HEK293 (cell line): ENCODE measurements around the gene RPS6KA3.
"Not testable (repeated sequence)": the region's sequence is repeated elsewhere in the genome, so short reads cannot be mapped to it uniquely, and the experiment has no call there.

Experiments used
- CTCF ChIA-PET: fragments of 350-600 bp; formaldehyde crosslinking; extraction: SDS; loops from one replicate; lab custom pipeline; 2021; ENCODE audit warnings: antibody characterized with exemption; lab: Yijun Ruan, JAX
- POLR2A ChIA-PET: fragments of 300-600 bp; formaldehyde crosslinking; extraction: SDS; loops from one replicate; lab custom pipeline; 2020; ENCODE audit warnings: antibody characterized with exemption, inconsistent platforms; lab: Yijun Ruan, JAX
- H3K27ac ChIP-seq: fragments of 200-500 bp; sonication (Bioruptor generic); 2 replicates; pipeline ENCODE4 v1.5.1; 2014; ENCODE audit warnings: low read depth, low read length, control low read depth, inconsistent platforms; ENCODE audit errors: extremely low read depth
- H3K36me3 ChIP-seq, 2 experiments: fragments of 200-500 bp in 1 of 2; sonication (Bioruptor generic) in 1 of 2; 1 replicate in 1 of 2; 2 replicates in 1 of 2; pipeline ENCODE4 v1.5.1; 2014 to 2017; ENCODE audit warnings: inconsistent platforms in 2 of 2, low read length in 2 of 2; ENCODE audit not compliant: control insufficient read depth in 2 of 2, insufficient read depth in 1 of 2
- H3K4me1 ChIP-seq: fragments of 200-500 bp; sonication (Bioruptor generic); 2 replicates; pipeline ENCODE4 v1.5.1; 2014; ENCODE audit warnings: mild to moderate bottlenecking, low read length, inconsistent platforms; ENCODE audit not compliant: control insufficient read depth, insufficient read depth
- H3K4me3 ChIP-seq: 2 replicates; pipeline ENCODE4 v1.5.1; 2011; ENCODE audit warnings: low read depth, mild to moderate bottlenecking, control low read depth, low read length, moderate library complexity
- H3K9me3 ChIP-seq: fragments of 200-500 bp; sonication (Bioruptor generic); 2 replicates; pipeline ENCODE4 v1.5.1; 2014; ENCODE audit warnings: low read depth, low read length, inconsistent platforms; ENCODE audit not compliant: control insufficient read depth, insufficient read depth
- AEBP2 ChIP-seq: fragments of 450-650 bp; formaldehyde crosslinking; IDR thresholded peaks from 2 replicates; pipeline ENCODE4 v1.5.1; 2016; ENCODE audit warnings: missing biosample characterization, missing genetic modification characterization, borderline replicate concordance
- ATF2 ChIP-seq: fragments of 450-650 bp; formaldehyde crosslinking; IDR thresholded peaks from 2 replicates; pipeline ENCODE4 v1.5.1; 2016; ENCODE audit warnings: missing biosample characterization, missing genetic modification characterization, low read depth
- BCL11B ChIP-seq: fragments of 450-650 bp; formaldehyde crosslinking; IDR thresholded peaks from 2 replicates; pipeline ENCODE4 v1.5.1; 2016; ENCODE audit warnings: low read depth, missing biosample characterization, missing genetic modification characterization
- FEZF1 ChIP-seq: fragments of 450-650 bp; formaldehyde crosslinking; IDR thresholded peaks from 2 replicates; pipeline ENCODE4 v1.5.1; 2016; ENCODE audit warnings: missing biosample characterization, missing genetic modification characterization
- GFI1B ChIP-seq: fragments of 450-650 bp; formaldehyde crosslinking; IDR thresholded peaks from 2 replicates; pipeline ENCODE4 v1.5.1; 2016; ENCODE audit warnings: missing biosample characterization, missing genetic modification characterization
- GLIS1 ChIP-seq: fragments of 450-650 bp; formaldehyde crosslinking; IDR thresholded peaks from 2 replicates; pipeline ENCODE4 v1.5.1; 2016; ENCODE audit warnings: missing biosample characterization, missing genetic modification characterization
- HOXA7 ChIP-seq: sonication (generic); formaldehyde crosslinking; IDR thresholded peaks from 2 replicates; pipeline ENCODE4 v1.8.1; 2022; ENCODE audit warnings: missing genetic modification reagents, borderline replicate concordance
- KLF9 ChIP-seq: fragments of 450-650 bp; formaldehyde crosslinking; IDR thresholded peaks from 2 replicates; pipeline ENCODE4 v1.5.1; 2016; ENCODE audit warnings: missing biosample characterization, missing genetic modification characterization, low read depth
- SCRT2 ChIP-seq: fragments of 450-650 bp; formaldehyde crosslinking; IDR thresholded peaks from 2 replicates; pipeline ENCODE4 v1.5.1; 2016; ENCODE audit warnings: missing biosample characterization, missing genetic modification characterization
- TCF7L2 ChIP-seq: IDR thresholded peaks from 2 replicates; pipeline ENCODE4 v1.6.1; 2011; ENCODE audit warnings: low read depth, mild to moderate bottlenecking, inconsistent platforms, low read length, moderate library complexity, borderline replicate concordance
- TRIM28 ChIP-seq: IDR thresholded peaks from 2 replicates; pipeline ENCODE4 v1.6.1; 2011; ENCODE audit warnings: low read length, control low read depth, borderline replicate concordance
- ZBTB20 ChIP-seq: fragments of 450-650 bp; formaldehyde crosslinking; IDR thresholded peaks from 2 replicates; pipeline ENCODE4 v1.5.1; 2016; ENCODE audit warnings: missing biosample characterization, missing genetic modification characterization
- ZEB2 ChIP-seq: fragments of 450-650 bp; formaldehyde crosslinking; IDR thresholded peaks from 2 replicates; pipeline ENCODE4 v1.5.1; 2016; ENCODE audit warnings: missing biosample characterization, missing genetic modification characterization
- ZNF146 ChIP-seq: fragments of 450-650 bp; formaldehyde crosslinking; IDR thresholded peaks from 2 replicates; pipeline ENCODE4 v1.5.1; 2016; ENCODE audit warnings: missing biosample characterization, missing genetic modification characterization
- ZNF155 ChIP-seq: fragments of 450-650 bp; formaldehyde crosslinking; IDR thresholded peaks from 2 replicates; pipeline ENCODE4 v1.5.1; 2016; ENCODE audit warnings: missing biosample characterization, missing genetic modification characterization
- ZNF175 ChIP-seq: fragments of 450-650 bp; formaldehyde crosslinking; IDR thresholded peaks from 2 replicates; pipeline ENCODE4 v1.5.1; 2016; ENCODE audit warnings: missing biosample characterization, missing genetic modification characterization
- ZNF23 ChIP-seq: fragments of 450-650 bp; formaldehyde crosslinking; IDR thresholded peaks from 2 replicates; pipeline ENCODE4 v1.5.1; 2016; ENCODE audit warnings: missing biosample characterization, missing genetic modification characterization, borderline replicate concordance
- ZNF423 ChIP-seq: fragments of 450-650 bp; formaldehyde crosslinking; IDR thresholded peaks from 2 replicates; pipeline ENCODE4 v1.5.1; 2016; ENCODE audit warnings: missing biosample characterization, missing genetic modification characterization
- ZNF473 ChIP-seq: fragments of 450-650 bp; formaldehyde crosslinking; IDR thresholded peaks from 2 replicates; pipeline ENCODE4 v1.5.1; 2017; ENCODE audit warnings: missing biosample characterization, missing genetic modification characterization
- ZNF529 ChIP-seq: fragments of 450-650 bp; formaldehyde crosslinking; IDR thresholded peaks from 2 replicates; pipeline ENCODE4 v1.5.1; 2017; ENCODE audit warnings: missing genetic modification characterization, missing biosample characterization; ENCODE audit not compliant: insufficient replicate concordance
- ZNF596 ChIP-seq: fragments of 450-650 bp; IDR thresholded peaks from 2 replicates; pipeline ENCODE4 v1.5.0; 2018; ENCODE audit warnings: missing biosample characterization, mild to moderate bottlenecking, missing genetic modification characterization, moderate library complexity
- ZNF654 ChIP-seq: fragments of 450-650 bp; formaldehyde crosslinking; IDR thresholded peaks from 2 replicates; pipeline ENCODE4 v1.5.1; 2016; ENCODE audit warnings: low read depth, missing biosample characterization, missing genetic modification characterization
- ZNF660 ChIP-seq: fragments of 450-650 bp; IDR thresholded peaks from 2 replicates; pipeline ENCODE4 v1.5.1; 2018; ENCODE audit warnings: missing biosample characterization, mild to moderate bottlenecking, missing genetic modification characterization
- ZNF707 ChIP-seq: fragments of 450-650 bp; formaldehyde crosslinking; IDR thresholded peaks from 2 replicates; pipeline ENCODE4 v1.5.1; 2016; ENCODE audit warnings: missing biosample characterization, missing genetic modification characterization
- ZSCAN4 ChIP-seq: fragments of 450-650 bp; formaldehyde crosslinking; IDR thresholded peaks from 2 replicates; pipeline ENCODE4 v1.5.1; 2017; ENCODE audit warnings: missing biosample characterization, missing genetic modification characterization
- ZXDB ChIP-seq: fragments of 450-650 bp; formaldehyde crosslinking; IDR thresholded peaks from 2 replicates; pipeline ENCODE4 v1.5.1; 2016; ENCODE audit warnings: missing biosample characterization, missing genetic modification characterization

RPS6KA3 gene

GRCh38 chrX:20251691-20252090 lies 15.0 kb downstream of the RPS6KA3 start:
- H3K36me3 ChIP-seq: no peaks in the 10 kb centered on the region; a peak in 1 of 3 replicates
- POLR2A ChIA-PET: no interaction called here
- TF ChIP-seq ZNF654 (tag by site-specific recombination) (no peak), BCL11B (tag by site-specific recombination) (no peak), ZNF529 (tag by site-specific recombination) (no peak), GFI1B (tag by site-specific recombination) (no peak), TCF7L2 (no peak), ZNF175 (tag by site-specific recombination) (no peak), TRIM28 (no peak), ZNF423 (tag by site-specific recombination) (no peak), GLIS1 (tag by site-specific recombination) (no peak), ZNF596 (tag by site-specific recombination) (no peak), ATF2 (tag by site-specific recombination) (no peak), ZXDB (tag by site-specific recombination) (no peak), ZNF23 (tag by site-specific recombination) (no peak)
- TF ChIP-seq, all 188 proteins: peak for 0
- H3K4me1 ChIP-seq: no peaks in the 10 kb centered on the region
- H3K27ac ChIP-seq: no peak overlapping the region
- CTCF ChIA-PET: interaction anchor here (0.7 to 1.8 kb wide), 2 partner anchors 160 to 276 kb away, joined by 3 to 4 read pairs; no protein-coding TSS in a partner anchor
- H3K9me3 ChIP-seq: peaks cover 4% of the 10 kb centered on the region
- no peak overlapping the region for H3K4me3 ChIP-seq

- H3K9me3 ChIP-seq, CTCF ChIA-PET, H3K4me1 ChIP-seq, H3K4me3 ChIP-seq, H3K36me3 ChIP-seq, POLR2A ChIA-PET, H3K27ac ChIP-seq: not testable (repeated sequence)
Measured at GRCh38 chrX:20250146-20250545, 16.6 kb downstream of the RPS6KA3 start.

GRCh38 chrX:20248592-20249192 lies 18.0 kb downstream of the RPS6KA3 start:
- H3K4me3 ChIP-seq: no peak overlapping the region
- TF ChIP-seq KLF9 (no peak), ZNF155 (tag by site-specific recombination) (no peak), ZEB2 (tag by site-specific recombination) (no peak), ZNF473 (tag by site-specific recombination) (no peak), ZSCAN4 (tag by site-specific recombination) (no peak), ZBTB20 (tag by site-specific recombination) (no peak), HOXA7 (CRISPR knock-in tag) (no peak), ZNF707 (tag by site-specific recombination) (no peak), ZNF23 (tag by site-specific recombination) (no peak), SCRT2 (tag by site-specific recombination) (no peak), GFI1B (tag by site-specific recombination) (no peak), FEZF1 (no peak), ZNF146 (tag by site-specific recombination) (no peak), AEBP2 (no peak), ZNF660 (tag by site-specific recombination) (no peak)
- TF ChIP-seq, all 188 proteins: peak for 0
- Histone ChIP-seq H3K27ac (no peak overlapping the region), H3K36me3 (no peaks in the 10 kb centered on the region; a peak in 1 of 3 replicates), H3K4me1 (no peaks in the 10 kb centered on the region), H3K9me3 (peaks cover 4% of the 10 kb centered on the region)
- CTCF ChIA-PET: no interaction called here
- POLR2A ChIA-PET: no interaction called here
